HG02798 (cell line): ENCODE measurements around the gene NPLOC4.
"Not testable (repeated sequence)": the region's sequence is repeated elsewhere in the genome, so short reads cannot be mapped to it uniquely, and the experiment has no call there.

Source experiments
- ATAC-seq: cut with Tn5 transposase; IDR thresholded peaks from one replicate; pipeline ENCODE4 v1.9.1; 2021; ENCODE audit warnings: mild to moderate bottlenecking; ENCODE audit not compliant: unreplicated experiment, poor library complexity

NPLOC4 gene

GRCh38 chr17:81539571-81539900, 97.4 kb downstream of the NPLOC4 start:
- ATAC-seq = no peak

GRCh38 chr17:81538651-81539570, 98.0 kb downstream of the NPLOC4 start:
- no peak for ATAC-seq

GRCh38 chr17:81537856-81538555, 98.9 kb downstream of the NPLOC4 start:
- ATAC-seq = no peak

GRCh38 chr17:81537343-81537855, 99.5 kb downstream of the NPLOC4 start:
- no peak for ATAC-seq

GRCh38 chr17:81536299-81537290, 100.3 kb downstream of the NPLOC4 start:
- no peak for ATAC-seq

- ATAC-seq = no peak
Measured at GRCh38 chr17:81535480-81536298, 101.2 kb downstream of the NPLOC4 start.

- ATAC-seq = no peak
Measured at GRCh38 chr17:81535007-81535328, 101.9 kb downstream of the NPLOC4 start.

- ATAC-seq = no peak
Measured at GRCh38 chr17:81534157-81535006, 102.5 kb downstream of the NPLOC4 start.

- no peak for ATAC-seq
Measured at GRCh38 chr17:81533339-81534141, 103.4 kb downstream of the NPLOC4 start.

GRCh38 chr17:81532490-81533287, 104.2 kb downstream of the NPLOC4 start:
- no peak for ATAC-seq

GRCh38 chr17:81531998-81532404, 104.9 kb downstream of the NPLOC4 start:
- not testable (repeated sequence) for ATAC-seq

GRCh38 chr17:81531013-81531412, 105.9 kb downstream of the NPLOC4 start:
- not testable (repeated sequence) for ATAC-seq

GRCh38 chr17:81529437-81529803, 107.5 kb downstream of the NPLOC4 start:
- no peak for ATAC-seq

GRCh38 chr17:81528651-81529436, 108.1 kb downstream of the NPLOC4 start:
- no peak for ATAC-seq

- ATAC-seq = no peak
Measured at GRCh38 chr17:81528384-81528650, 108.6 kb downstream of the NPLOC4 start.

- no peak for ATAC-seq
Measured at GRCh38 chr17:81527591-81528383, 109.1 kb downstream of the NPLOC4 start, which contains the start of gene FSCN2. FSCN2 (plus strand) TSS chr17:81528377; CDS start chr17:81528532, 155 bp downstream.
